ENCODE results near the gene INSRR.

INSRR gene

GRCh38 chr1:156899956-156900718 is 41.2 kb upstream of the INSRR start:
- TF ChIP-seq ZBTB7A (IDR thresholded peaks at IDR 0.05; ENCODE audit: low read depth) (no peak), YY1 (IDR thresholded peaks at IDR 0.05; ENCODE audit: low read depth) (no peak), TAF1 (IDR thresholded peaks at IDR 0.05; ENCODE audit: low read depth) (no peak), USF1 (IDR thresholded peaks at IDR 0.05) (no peak), NFIC (IDR thresholded peaks at IDR 0.05) (no peak), RAD21 (IDR thresholded peaks at IDR 0.05; ENCODE audit: low read depth) (no peak), EGR1 (IDR thresholded peaks at IDR 0.05) (no peak), REST (IDR thresholded peaks at IDR 0.05; ENCODE audit: low read depth) (no peak), CREB1 (IDR thresholded peaks at IDR 0.05; ENCODE audit: low read depth) (no peak), TCF12 (IDR thresholded peaks at IDR 0.05; ENCODE audit: low read depth) (no peak), FOXM1 (IDR thresholded peaks at IDR 0.05; ENCODE audit: borderline replicate concordance, low read depth) (no peak), EP300 (IDR thresholded peaks at IDR 0.05; ENCODE audit: borderline replicate concordance) (no peak), TEAD4 (IDR thresholded peaks at IDR 0.05) (no peak), CEBPB (IDR thresholded peaks at IDR 0.05) (no peak)
- TF ChIP-seq, protein P1, sequence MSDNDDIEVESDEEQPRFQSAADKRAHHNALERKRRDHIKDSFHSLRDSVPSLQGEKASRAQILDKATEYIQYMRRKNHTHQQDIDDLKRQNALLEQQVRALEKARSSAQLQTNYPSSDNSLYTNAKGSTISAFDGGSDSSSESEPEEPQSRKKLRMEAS (IDR thresholded peaks at IDR 0.05) = no peak

- TF ChIP-seq EGR1 (IDR thresholded peaks at IDR 0.05) = no peak
- no peak for TF ChIP-seq REST (IDR thresholded peaks at IDR 0.05; ENCODE audit: low read depth)
- no peak for TF ChIP-seq CEBPB (IDR thresholded peaks at IDR 0.05)
- no peak for TF ChIP-seq EP300 (IDR thresholded peaks at IDR 0.05; ENCODE audit: borderline replicate concordance)
Observed at GRCh38 chr1:156898971-156899664, 40.2 kb upstream of the INSRR start.

DNA sequence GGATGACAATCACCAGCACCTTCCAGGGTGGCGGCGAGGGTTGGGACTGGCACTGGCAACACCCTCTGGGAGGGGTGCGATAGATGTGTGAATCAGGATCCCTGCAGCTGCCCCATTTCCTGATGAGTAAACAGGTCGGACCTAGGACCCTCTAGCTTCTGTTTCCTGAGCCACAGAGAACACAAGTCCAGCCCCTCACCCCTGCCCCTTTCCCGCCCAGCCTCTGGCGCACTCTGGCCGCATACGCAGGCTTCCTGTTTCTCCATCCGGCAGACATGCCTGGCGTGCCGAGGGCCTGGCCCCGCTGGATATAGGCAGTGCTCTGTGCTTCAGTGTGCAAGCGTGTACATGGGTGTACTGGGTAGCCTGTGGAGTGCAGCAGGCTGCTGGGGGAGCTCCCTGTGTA is 39.2 kb upstream of the INSRR start:
- no peak for TF ChIP-seq CREB1 (IDR thresholded peaks at IDR 0.05; ENCODE audit: low read depth)
- no peak for TF ChIP-seq REST (IDR thresholded peaks at IDR 0.05; ENCODE audit: low read depth)
- no peak for TF ChIP-seq EGR1 (IDR thresholded peaks at IDR 0.05)
- TF ChIP-seq TAF1 (IDR thresholded peaks at IDR 0.05; ENCODE audit: low read depth) = no peak
- TF ChIP-seq, protein P1 (IDR thresholded peaks at IDR 0.05) = no peak
- TF ChIP-seq ZBTB7A (IDR thresholded peaks at IDR 0.05; ENCODE audit: low read depth) = no peak
- TF ChIP-seq RAD21 (IDR thresholded peaks at IDR 0.05; ENCODE audit: low read depth) = no peak
- TF ChIP-seq YY1 (IDR thresholded peaks at IDR 0.05; ENCODE audit: low read depth) = no peak
- no peak for TF ChIP-seq EP300 (IDR thresholded peaks at IDR 0.05; ENCODE audit: borderline replicate concordance)
- TF ChIP-seq NFIC (IDR thresholded peaks at IDR 0.05) = no peak
- TF ChIP-seq CEBPB (IDR thresholded peaks at IDR 0.05) = no peak
- TF ChIP-seq TEAD4 (IDR thresholded peaks at IDR 0.05) = no peak
- no peak for TF ChIP-seq TCF12 (IDR thresholded peaks at IDR 0.05; ENCODE audit: low read depth)
- TF ChIP-seq USF1 (IDR thresholded peaks at IDR 0.05) = no peak
- TF ChIP-seq FOXM1 (IDR thresholded peaks at IDR 0.05; ENCODE audit: borderline replicate concordance, low read depth) = no peak
